Effector memory CD4-positive, alpha-beta T cell (primary cell): ENCODE measurements around the gene RALY.
"Not testable (repeated sequence)": the region's sequence is repeated elsewhere in the genome, so short reads cannot be mapped to it uniquely, and the experiment has no call there.

Source experiments
- DNase-seq, 3 donors: peaks; one replicate each; pipeline ENCODE4 v3.0.0-alpha.2; 2020
- H3K27ac ChIP-seq: 2 replicates; pipeline ENCODE4 v1.7.0; 2013; ENCODE audit warnings: mild to moderate bottlenecking, low read length, moderate library complexity; ENCODE audit not compliant: insufficient read depth, poor library complexity, severe bottlenecking
- H3K27me3 ChIP-seq: replicated peaks from 2 replicates; pipeline ENCODE4 v1.7.0; 2013; ENCODE audit warnings: mild to moderate bottlenecking, low read length; ENCODE audit not compliant: insufficient read depth, control insufficient read depth, poor library complexity, severe bottlenecking
- H3K36me3 ChIP-seq: 2 replicates; pipeline ENCODE4 v1.7.0; 2013; ENCODE audit warnings: mild to moderate bottlenecking, low read length, moderate library complexity; ENCODE audit not compliant: control insufficient read depth, insufficient read depth
- H3K4me1 ChIP-seq: 2 replicates; pipeline ENCODE4 v1.7.0; 2013; ENCODE audit warnings: low read length, mild to moderate bottlenecking; ENCODE audit not compliant: control insufficient read depth, insufficient read depth, poor library complexity, severe bottlenecking
- H3K4me3 ChIP-seq: 2 replicates; pipeline ENCODE4 v1.7.0; 2013; ENCODE audit warnings: low read length, low read depth, mild to moderate bottlenecking; ENCODE audit not compliant: insufficient read depth, poor library complexity, severe bottlenecking
- H3K9me3 ChIP-seq: 2 replicates; pipeline ENCODE4 v1.7.0; 2013; ENCODE audit warnings: mild to moderate bottlenecking, low read length, moderate library complexity; ENCODE audit not compliant: control insufficient read depth

The RALY gene

DNA sequence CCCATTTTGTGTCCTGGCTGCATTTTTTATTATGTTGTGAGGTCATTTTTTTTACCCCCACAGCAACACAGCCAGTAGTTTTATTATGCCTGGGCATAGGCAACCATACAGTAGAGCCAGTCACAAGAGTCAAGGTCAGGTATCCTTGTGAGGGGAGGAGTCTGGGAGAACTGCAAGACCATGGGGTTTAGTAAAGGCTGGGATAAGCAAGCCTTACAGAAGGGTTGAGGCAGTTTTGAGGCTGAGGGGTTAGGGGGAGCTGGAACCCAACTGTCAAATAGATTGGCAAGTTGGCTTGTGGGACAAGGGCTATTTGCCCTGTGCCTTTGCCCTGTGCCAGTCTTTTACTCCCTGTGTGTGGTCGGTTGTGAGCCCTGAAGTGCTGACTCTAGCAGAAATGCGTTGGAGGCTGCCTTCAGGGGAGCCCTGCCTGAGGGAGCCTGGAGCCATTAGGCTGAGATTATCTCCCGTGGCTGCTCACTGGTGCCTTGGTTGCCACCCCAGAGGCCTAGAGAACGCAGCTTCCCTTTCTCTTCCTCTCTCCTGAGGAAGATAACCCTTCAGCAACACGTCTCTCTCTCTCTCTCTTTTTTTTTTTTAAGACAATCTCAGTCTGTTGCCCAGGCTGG, 31.1 kb downstream of the RALY start:
- H3K4me3 ChIP-seq, result no peak overlapping the region
- DNase-seq, result no peak
- H3K36me3 ChIP-seq, result no peaks in the 10 kb centered on the region
- H3K27me3 ChIP-seq, result no peaks in the 10 kb centered on the region
- no peak overlapping the region for H3K27ac ChIP-seq
- H3K9me3 ChIP-seq, result no peaks in the 10 kb centered on the region
- peaks cover 14% of the 10 kb centered on the region for H3K4me1 ChIP-seq

GRCh38 chr20:34028013-34028412, 34.3 kb downstream of the RALY start:
- H3K27ac ChIP-seq, DNase-seq, H3K27me3 ChIP-seq, H3K4me3 ChIP-seq, H3K36me3 ChIP-seq, H3K9me3 ChIP-seq, H3K4me1 ChIP-seq: not testable (repeated sequence)

- no peak overlapping the region for H3K27ac ChIP-seq
- H3K27me3 ChIP-seq, result no peaks in the 10 kb centered on the region
- no peaks in the 10 kb centered on the region for H3K9me3 ChIP-seq
- H3K4me1 ChIP-seq, result peaks cover 4% of the 10 kb centered on the region
- no peak overlapping the region for H3K4me3 ChIP-seq
- peaks cover 16% of the 10 kb centered on the region for H3K36me3 ChIP-seq
- no peak for DNase-seq
Measured at GRCh38 chr20:34029415-34029814, 35.7 kb downstream of the RALY start.

DNA sequence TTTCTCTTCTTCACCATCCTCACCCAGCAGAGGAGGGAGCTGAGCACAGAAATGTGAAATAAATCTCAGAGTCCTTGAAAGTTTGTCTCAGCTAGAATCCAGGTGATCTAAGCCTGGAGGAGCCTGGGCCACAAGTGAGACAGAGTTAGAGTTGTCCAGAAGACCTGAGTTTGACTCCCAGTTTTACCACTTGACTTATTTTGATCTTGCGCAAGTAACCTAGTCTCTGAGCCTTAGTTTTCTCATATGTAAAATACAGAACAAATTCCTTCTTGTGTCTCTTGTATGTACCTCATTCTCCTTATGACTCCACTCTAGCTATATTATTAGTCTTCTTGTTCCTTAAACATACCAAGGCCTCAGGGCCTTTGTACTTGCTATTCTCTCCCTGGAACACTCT, 36.7 kb downstream of the RALY start:
- Histone ChIP-seq H3K4me3 (no peak overlapping the region), H3K9me3 (no peaks in the 10 kb centered on the region), H3K4me1 (peaks cover 4% of the 10 kb centered on the region), H3K27me3 (no peaks in the 10 kb centered on the region), H3K36me3 (peaks cover 16% of the 10 kb centered on the region), H3K27ac (no peak overlapping the region)
- no peak for DNase-seq

GRCh38 chr20:34033903-34034302, 40.2 kb downstream of the RALY start:
- H3K4me1 ChIP-seq, result peaks cover 15% of the 10 kb centered on the region
- no peaks in the 10 kb centered on the region for H3K27me3 ChIP-seq
- H3K9me3 ChIP-seq, result no peaks in the 10 kb centered on the region
- no peak for DNase-seq
- H3K36me3 ChIP-seq, result peaks cover 16% of the 10 kb centered on the region
- no peak overlapping the region for H3K4me3 ChIP-seq
- H3K27ac ChIP-seq, result no peak overlapping the region

GRCh38 chr20:34037121-34037520, 43.4 kb downstream of the RALY start:
- Histone ChIP-seq H3K27me3 (no peaks in the 10 kb centered on the region), H3K27ac (no peak overlapping the region), H3K4me3 (no peak overlapping the region), H3K4me1 (peaks cover 15% of the 10 kb centered on the region), H3K9me3 (no peaks in the 10 kb centered on the region), H3K36me3 (peaks cover 15% of the 10 kb centered on the region)
- peak in 2 of 3 donors; percentile 4 to 6 for DNase-seq

GRCh38 chr20:34037767-34038166, 44.1 kb downstream of the RALY start:
- no peak for DNase-seq
- Histone ChIP-seq H3K27ac (no peak overlapping the region), H3K9me3 (no peaks in the 10 kb centered on the region), H3K27me3 (no peaks in the 10 kb centered on the region), H3K4me3 (no peak overlapping the region), H3K36me3 (peaks cover 9% of the 10 kb centered on the region), H3K4me1 (peaks cover 15% of the 10 kb centered on the region)

GRCh38 chr20:34040300-34040995, 46.7 kb downstream of the RALY start:
- no peak for DNase-seq
- H3K36me3 ChIP-seq, result peaks cover 5% of the 10 kb centered on the region
- no peaks in the 10 kb centered on the region for H3K27me3 ChIP-seq
- H3K27ac ChIP-seq, result no peak overlapping the region
- no peak overlapping the region for H3K4me3 ChIP-seq
- H3K9me3 ChIP-seq, result no peaks in the 10 kb centered on the region
- peaks cover 15% of the 10 kb centered on the region for H3K4me1 ChIP-seq

- Histone ChIP-seq H3K36me3 (peaks cover 5% of the 10 kb centered on the region), H3K27ac (no peak overlapping the region), H3K27me3 (no peaks in the 10 kb centered on the region), H3K4me3 (no peak overlapping the region), H3K9me3 (no peaks in the 10 kb centered on the region), H3K4me1 (peaks cover 15% of the 10 kb centered on the region)
- no peak for DNase-seq
Measured at GRCh38 chr20:34041226-34041625, 47.5 kb downstream of the RALY start.

DNA sequence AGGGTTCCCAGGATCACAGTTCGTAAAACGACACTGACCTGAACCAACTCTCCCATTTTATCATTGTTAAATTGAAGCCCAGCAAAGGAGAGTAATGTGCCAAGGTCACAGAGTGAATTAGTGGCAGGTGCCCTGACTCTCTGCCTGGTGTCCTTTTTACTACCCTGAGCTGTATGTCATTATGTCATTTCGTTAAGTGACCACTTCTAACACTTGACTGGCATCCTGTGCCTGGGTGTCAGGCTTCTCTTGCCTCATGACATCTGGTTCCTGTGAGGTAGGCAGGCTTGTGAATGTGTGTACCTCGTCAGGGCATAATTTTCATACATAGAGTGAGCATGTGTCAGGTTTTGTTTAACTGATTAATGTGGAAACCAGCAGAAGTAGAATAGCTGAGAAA, 48.6 kb downstream of the RALY start:
- peaks cover 5% of the 10 kb centered on the region for H3K36me3 ChIP-seq
- H3K27me3 ChIP-seq, result no peaks in the 10 kb centered on the region
- H3K4me1 ChIP-seq, result peaks cover 5% of the 10 kb centered on the region
- DNase-seq, result no peak
- no peak overlapping the region for H3K27ac ChIP-seq
- H3K9me3 ChIP-seq, result no peaks in the 10 kb centered on the region
- no peak overlapping the region for H3K4me3 ChIP-seq
